Lung microvascular endothelial cell (primary cell): Measurements from ENCODE around the gene ATM. TPM values are rescaled to one million over a fixed set of nuclear protein-coding genes. Genes with fewer than 3 reads are reported as not detected.
"Not testable (repeated sequence)": the region's sequence is repeated elsewhere in the genome, so short reads cannot be mapped to it uniquely, and the experiment has no call there.

Experiments
- DNase-seq, 2 donors: peaks; one replicate each; pipeline versions ENCODE4 v3.0.0 to v3.0.0-alpha.2; 2010; ENCODE audit warnings: low read depth in 2 of 2
- total RNA-seq: library from RNA; depleted of rRNA; stranded (reverse); fragments of >200 nt; gene quantifications from 2 replicates; pipeline ENCODE4 v1.2.1, GENCODE V29; 2014

Gene ATM
- total RNA-seq, 1 donor from 2014 or later: 65.7 TPM

DNA sequence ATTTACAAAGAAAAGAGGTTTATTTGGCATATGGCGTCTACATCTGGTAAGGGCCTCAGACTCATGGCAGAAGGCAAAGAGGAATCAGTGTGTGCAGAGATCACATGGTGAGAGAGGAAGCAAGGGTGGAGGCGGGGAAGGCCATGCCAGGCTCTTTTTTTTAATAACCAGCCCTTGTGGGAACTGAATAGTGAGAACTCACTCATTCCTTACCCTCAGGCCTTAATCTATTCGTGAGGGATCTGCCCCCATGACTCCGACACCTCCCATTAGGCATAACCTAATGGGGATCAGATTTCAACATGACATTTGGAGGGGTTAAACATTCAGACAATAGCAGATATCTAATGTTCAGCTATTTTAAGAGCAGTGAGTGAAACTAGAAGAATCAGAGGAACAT is 55.7 kb downstream of the ATM start:
- no peak for DNase-seq

DNA sequence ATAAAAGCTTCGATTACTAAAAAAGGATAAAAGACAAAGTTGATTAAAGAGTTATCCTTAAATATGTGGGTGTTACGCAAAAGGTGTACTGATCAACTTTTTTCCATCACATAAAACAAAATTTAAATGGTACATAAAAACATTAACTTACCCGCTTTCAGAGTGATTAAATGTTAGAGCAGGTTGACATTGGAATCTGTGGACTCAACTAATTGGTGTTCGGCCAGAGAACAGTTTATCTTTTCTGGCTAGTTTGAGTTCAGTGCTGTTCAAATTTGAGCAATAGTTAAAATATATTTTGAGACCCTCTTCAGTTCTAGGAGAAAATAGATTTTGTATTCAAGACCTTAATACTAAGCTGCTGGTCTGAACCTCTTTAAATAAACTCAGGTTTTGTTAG is 56.1 kb downstream of the ATM start:
- DNase-seq: no peak

GRCh38 chr11:108286370-108286769 is 63.5 kb downstream of the ATM start:
- no peak for DNase-seq

DNA sequence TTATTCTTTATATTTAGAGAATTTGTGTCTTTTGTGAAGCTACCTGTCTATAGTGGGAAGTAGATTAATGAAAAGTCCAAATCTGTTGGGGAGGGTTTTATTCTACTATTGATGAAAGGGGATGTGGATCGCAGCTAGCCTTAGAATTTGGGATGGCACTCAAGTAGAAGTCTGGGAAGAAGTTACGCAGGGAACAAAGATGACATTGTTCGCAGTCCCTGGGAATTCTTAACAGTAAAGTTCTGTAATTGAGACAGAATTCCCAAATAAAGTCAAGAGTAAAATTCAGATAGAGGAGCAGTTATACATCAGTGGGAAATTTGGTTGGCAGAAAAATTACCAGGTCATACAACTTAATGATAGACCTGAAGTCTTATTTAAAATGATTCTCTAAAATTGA is 64.1 kb downstream of the ATM start:
- DNase-seq: no peak

- DNase-seq: not testable (repeated sequence)
Measured at GRCh38 chr11:108289066-108289465, 66.2 kb downstream of the ATM start.

DNA sequence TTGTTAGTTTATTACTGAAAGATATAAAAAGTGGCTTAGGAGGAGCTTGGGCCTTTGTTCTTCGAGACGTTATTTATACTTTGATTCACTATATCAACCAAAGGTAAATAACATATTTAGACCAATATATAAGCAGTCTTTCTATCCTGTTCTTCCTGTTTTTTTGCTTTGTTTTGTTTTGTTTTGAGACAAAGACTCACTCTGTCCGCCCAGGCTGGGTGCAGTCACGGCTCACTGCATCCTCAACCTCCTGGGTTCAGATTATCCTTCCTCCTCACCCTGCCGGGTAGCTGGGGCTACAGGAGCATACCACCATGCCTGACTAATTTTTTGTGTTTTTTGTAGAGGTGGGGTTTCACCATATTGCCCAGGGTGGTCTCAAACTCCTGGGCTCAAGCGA is 66.8 kb downstream of the ATM start:
- DNase-seq: no peak

GRCh38 chr11:108293229-108293628 is 70.4 kb downstream of the ATM start:
- DNase-seq: no peak

GRCh38 chr11:108302121-108302785 is 79.4 kb downstream of the ATM start:
- peak in 1 of 2 donors; percentile 4 for DNase-seq

- no peak for DNase-seq
Measured at GRCh38 chr11:108307751-108308150, 84.9 kb downstream of the ATM start.

DNA sequence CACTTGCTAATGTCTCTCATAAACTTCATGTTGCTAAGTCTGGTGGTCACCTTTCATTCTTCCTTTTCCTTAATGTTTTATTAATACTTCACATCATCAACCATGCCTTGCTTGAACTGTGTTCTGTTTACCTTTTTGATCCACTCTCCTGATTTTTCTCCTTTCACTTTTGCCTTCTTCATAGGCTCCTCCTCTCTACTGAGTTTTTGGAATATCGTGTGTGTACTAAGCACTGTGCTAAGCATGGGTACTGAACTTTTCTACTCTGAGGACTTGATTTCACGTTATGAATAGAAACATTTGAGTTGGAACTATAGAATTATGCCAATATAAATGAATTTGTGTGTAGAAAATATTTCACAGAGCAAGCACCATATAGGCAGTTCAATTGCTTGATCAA is 90.6 kb downstream of the ATM start:
- peak in 1 of 2 donors; percentile 1 for DNase-seq

GRCh38 chr11:108316061-108316460 is 93.2 kb downstream of the ATM start:
- DNase-seq: no peak

GRCh38 chr11:108319541-108320145 is 96.8 kb downstream of the ATM start:
- peak; percentile 0 to 34 for DNase-seq

GRCh38 chr11:108322666-108323065 is 99.8 kb downstream of the ATM start:
- no peak for DNase-seq

GRCh38 chr11:108324587-108324986 is 101.7 kb downstream of the ATM start:
- no peak for DNase-seq

GRCh38 chr11:108333403-108333899 is 110.6 kb downstream of the ATM start:
- no peak for DNase-seq

- DNase-seq: no peak
Measured at GRCh38 chr11:108338750-108339149, 115.9 kb downstream of the ATM start.

- DNase-seq: no peak
Measured at GRCh38 chr11:108340973-108341372, 118.1 kb downstream of the ATM start.

GRCh38 chr11:108341654-108342053 is 118.8 kb downstream of the ATM start:
- DNase-seq: no peak

- no peak for DNase-seq
Measured at GRCh38 chr11:108343714-108344113, 120.8 kb downstream of the ATM start.

DNA sequence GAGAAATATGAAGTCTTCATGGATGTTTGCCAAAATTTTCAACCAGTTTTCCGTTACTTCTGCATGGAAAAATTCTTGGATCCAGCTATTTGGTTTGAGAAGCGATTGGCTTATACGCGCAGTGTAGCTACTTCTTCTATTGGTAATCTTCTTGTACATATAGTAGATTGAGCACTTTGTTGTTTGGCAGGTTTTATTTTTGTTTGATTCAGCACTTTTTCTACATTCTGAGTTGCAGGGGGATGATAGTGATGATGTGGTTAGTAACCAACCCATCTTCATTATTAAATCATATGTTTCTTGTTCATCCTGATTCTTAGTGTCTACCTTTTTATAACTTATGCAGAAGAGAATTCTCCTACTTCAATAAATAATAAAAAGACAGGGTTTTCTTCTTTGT is 122.9 kb downstream of the ATM start:
- DNase-seq: no peak

- no peak for DNase-seq
Measured at GRCh38 chr11:108346451-108346850, 123.6 kb downstream of the ATM start.

GRCh38 chr11:108351468-108351867 is 128.6 kb downstream of the ATM start:
- DNase-seq: peak in 1 of 2 donors; percentile 2

DNA sequence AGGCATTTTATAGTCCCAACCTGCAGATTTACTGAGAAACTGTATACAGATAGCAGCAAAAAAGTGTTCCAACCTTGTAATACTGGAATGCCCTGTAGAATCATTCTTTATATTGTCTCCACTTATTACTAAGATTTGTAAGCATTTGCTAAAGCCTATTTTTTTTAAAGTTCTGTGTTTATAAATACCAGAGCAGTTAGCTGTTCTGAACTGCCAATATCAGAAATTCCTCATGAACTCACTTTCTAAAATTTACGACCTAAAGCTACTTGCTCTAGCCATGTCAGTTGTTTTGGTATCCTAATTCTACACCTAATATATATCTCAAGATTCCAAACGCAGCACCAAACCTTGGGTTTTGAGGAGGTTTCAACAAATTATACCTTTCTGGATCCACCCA is 141.3 kb downstream of the ATM start:
- no peak for DNase-seq
